NCI-H187 (cell line): ENCODE measurements around the gene PLPP7.

ENCODE experiments used
- DNase-seq, 2 experiments: peaks; one replicate each; lab custom pipeline; 2025; lab: John Stamatoyannopoulos, UW

The PLPP7 gene

GRCh38 chr9:131303381-131304321 is 14.1 kb downstream of the PLPP7 start:
- DNase-seq: no peak

- DNase-seq: no peak
Measured at GRCh38 chr9:131304676-131305355, 15.3 kb downstream of the PLPP7 start.

GRCh38 chr9:131306397-131307004 is 17.0 kb downstream of the PLPP7 start:
- DNase-seq: no peak

GRCh38 chr9:131307974-131308373 is 18.5 kb downstream of the PLPP7 start:
- DNase-seq: no peak

GRCh38 chr9:131308452-131308851 is 18.9 kb downstream of the PLPP7 start:
- DNase-seq: no peak

- DNase-seq: no peak
Measured at GRCh38 chr9:131308906-131309529, 19.5 kb downstream of the PLPP7 start.

- DNase-seq: no peak
Measured at GRCh38 chr9:131309530-131310276, 20.2 kb downstream of the PLPP7 start.

- no peak for DNase-seq
Measured at GRCh38 chr9:131310833-131311554, 21.5 kb downstream of the PLPP7 start.

GRCh38 chr9:131312246-131312645 is 22.7 kb downstream of the PLPP7 start:
- no peak for DNase-seq

- DNase-seq: no peak
Measured at GRCh38 chr9:131312822-131313770, 23.6 kb downstream of the PLPP7 start.

- DNase-seq: no peak
Measured at GRCh38 chr9:131318231-131319085, 28.9 kb downstream of the PLPP7 start.

- DNase-seq: no peak
Measured at GRCh38 chr9:131319486-131319885, 30.0 kb downstream of the PLPP7 start.

- no peak for DNase-seq
Measured at GRCh38 chr9:131320031-131320685, 30.6 kb downstream of the PLPP7 start.

GRCh38 chr9:131323629-131324028 is 34.1 kb downstream of the PLPP7 start:
- no peak for DNase-seq

- DNase-seq: no peak
Measured at GRCh38 chr9:131324736-131325679, 35.5 kb downstream of the PLPP7 start.

GRCh38 chr9:131329241-131329641 is 39.7 kb downstream of the PLPP7 start:
- DNase-seq: no peak
